C1 segment of cervical spinal cord (tissue), 14 donors: Measurements from ENCODE around the gene ATXN7.
A peak's percentile ranks its signal among the peaks of the same experiment; 100 is the strongest.

Experiments
- DNase-seq, 14 donors: peaks; one replicate each; lab custom pipeline; 2025; lab: John Stamatoyannopoulos, UW

Gene ATXN7, protein sequence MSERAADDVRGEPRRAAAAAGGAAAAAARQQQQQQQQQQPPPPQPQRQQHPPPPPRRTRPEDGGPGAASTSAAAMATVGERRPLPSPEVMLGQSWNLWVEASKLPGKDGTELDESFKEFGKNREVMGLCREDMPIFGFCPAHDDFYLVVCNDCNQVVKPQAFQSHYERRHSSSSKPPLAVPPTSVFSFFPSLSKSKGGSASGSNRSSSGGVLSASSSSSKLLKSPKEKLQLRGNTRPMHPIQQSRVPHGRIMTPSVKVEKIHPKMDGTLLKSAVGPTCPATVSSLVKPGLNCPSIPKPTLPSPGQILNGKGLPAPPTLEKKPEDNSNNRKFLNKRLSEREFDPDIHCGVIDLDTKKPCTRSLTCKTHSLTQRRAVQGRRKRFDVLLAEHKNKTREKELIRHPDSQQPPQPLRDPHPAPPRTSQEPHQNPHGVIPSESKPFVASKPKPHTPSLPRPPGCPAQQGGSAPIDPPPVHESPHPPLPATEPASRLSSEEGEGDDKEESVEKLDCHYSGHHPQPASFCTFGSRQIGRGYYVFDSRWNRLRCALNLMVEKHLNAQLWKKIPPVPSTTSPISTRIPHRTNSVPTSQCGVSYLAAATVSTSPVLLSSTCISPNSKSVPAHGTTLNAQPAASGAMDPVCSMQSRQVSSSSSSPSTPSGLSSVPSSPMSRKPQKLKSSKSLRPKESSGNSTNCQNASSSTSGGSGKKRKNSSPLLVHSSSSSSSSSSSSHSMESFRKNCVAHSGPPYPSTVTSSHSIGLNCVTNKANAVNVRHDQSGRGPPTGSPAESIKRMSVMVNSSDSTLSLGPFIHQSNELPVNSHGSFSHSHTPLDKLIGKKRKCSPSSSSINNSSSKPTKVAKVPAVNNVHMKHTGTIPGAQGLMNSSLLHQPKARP

DNA sequence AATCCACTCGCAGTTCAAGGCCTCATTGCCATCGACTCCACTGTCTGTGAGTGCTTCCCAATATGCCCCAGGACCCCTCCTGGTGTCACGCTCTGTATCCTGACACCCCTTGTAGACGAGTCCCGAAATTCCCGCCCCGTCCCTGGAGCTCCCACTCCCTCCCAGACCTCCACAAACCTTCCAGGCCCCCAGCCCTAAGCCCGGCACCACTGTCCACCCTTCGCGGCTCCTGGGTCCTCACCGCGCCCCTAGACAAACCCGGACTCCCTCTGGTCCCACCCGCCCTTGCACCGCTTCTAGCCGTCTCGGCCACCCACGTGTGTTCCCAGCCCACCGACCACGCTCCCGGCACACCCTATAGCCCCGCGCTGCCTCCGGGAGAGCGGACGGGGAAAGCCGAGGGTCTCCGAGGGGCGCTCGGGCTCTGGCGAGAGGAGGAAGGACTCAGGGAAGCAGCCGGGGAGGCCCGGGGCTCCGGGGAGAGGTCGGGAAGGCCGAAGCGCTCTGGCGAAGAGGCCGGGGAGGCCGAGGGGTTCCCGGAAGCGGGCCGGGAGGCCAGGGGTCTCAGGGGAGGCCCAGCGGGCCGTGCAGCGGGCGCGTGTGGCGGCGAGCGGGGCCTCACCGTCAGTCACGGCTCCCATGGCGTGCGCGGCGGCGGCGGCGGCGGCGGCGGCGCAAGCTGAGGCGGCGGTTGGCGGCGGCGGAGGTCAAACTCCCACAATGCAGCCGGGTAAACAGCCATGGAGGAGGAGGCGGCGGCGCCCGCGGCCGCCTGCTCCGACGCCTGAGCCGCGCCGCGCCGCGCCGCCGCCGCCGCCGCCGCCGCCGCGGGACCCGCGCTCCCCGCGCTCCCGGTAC is at the start of gene ATXN7, which contains the start of gene THOC7:
Gene ATXN7, plus strand, starts transcription at position 718 of the 858 bp plus-strand sequence. CDS start 48,732 bp downstream, outside the sequence.
Gene THOC7, minus strand, starts transcription at position 656 of the 858 bp plus-strand sequence. Its CDS starts 15 bp downstream, at position 641.
- DNase-seq, result peak in 10 of 14 donors; percentile 28 to 73 (median 49)

DNA sequence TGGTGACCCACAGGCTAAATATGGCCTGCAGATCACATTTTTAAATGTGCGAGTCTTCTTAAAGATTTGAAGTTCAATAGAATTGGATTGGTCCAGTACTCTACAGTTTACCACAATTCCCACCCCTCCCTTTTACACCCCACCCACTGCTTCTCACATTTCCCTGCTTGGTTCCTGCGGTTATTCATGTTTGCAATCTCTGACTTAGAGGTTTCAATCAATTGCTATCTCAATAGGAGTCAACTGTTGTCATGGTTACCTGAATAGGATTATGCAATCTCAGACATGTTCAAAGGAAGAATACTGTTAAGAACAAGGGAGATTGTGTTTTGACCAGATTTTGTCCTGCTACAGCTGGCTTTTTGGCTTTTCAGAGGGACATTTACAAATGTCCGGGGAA is 49.4 kb upstream of the ATXN7 start:
- DNase-seq, result no peak

DNA sequence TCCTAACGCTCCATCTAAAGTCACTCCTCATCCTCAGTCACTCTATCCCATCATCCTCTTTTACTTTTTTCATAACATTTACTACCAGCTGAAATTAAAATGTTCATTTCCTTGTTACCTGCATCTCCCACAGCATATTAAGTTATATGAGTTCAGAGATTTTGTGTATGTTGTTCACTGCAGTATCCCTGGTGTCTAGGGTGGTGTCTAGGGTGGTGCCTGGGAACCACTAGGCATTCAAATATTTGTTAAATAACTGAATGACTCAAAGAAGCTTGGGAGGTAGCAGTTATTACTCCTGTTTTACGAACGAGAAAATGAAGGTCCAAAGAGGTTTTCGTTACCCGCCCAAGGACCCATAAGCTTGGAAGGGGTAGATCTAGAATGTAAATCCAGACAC is 46.4 kb upstream of the ATXN7 start:
- DNase-seq, result no peak

DNA sequence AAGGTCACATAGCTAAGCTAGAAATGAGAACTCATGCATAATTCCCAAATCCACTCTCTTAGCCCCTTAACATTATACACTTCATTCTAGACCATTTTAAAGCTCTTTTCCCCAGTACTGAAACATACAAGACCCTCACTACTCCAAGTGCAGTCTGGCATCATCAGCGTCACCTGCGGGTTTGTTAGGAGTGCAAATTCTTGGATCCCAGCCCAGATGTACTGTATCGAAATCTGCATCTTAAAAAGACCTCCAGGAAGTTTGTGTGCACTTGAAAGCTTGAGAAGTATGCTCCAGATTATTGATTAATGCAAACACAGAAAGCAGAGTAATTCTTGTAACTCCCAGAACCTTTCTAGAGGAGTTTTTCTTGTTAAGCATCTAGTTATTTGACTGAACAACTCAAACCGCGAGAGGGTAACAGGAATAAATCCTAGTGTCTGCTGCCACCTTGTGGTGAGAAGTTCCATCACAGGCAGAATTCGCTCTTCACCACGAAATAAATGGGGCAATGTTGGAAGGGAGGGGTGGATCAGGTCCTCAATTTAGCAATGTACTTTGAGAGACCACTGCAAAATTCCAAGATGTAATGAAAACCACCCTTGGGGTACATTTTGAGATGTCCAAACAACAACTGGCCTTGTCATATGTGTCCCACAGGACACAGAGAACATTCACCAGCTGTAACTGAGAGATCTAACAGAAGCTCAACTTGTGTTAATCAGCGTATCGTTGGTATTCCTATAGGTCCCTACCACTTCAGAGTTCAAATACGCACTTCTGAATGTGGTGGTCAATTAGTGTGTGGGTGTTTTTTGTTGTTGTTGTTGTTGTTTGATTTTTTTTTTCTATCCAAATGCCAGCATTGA is 45.2 kb upstream of the ATXN7 start:
- peak in 11 of 14 donors; percentile 1 to 51 (median 16) for DNase-seq

DNA sequence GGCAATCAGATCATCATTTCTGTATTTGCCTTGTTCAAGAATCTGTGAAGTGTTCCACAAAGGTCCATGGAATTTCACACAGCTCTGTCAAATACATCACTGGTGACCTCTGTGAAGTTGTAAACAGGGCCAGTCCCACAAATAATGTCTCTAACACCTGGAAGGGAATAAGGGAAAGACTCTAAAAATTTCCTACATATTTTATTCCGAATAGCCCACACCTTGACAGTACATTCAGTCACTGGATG is 44.6 kb upstream of the ATXN7 start, which contains the start of gene C3orf49:
Gene C3orf49, plus strand, starts transcription at position 149 of the 248 bp plus-strand sequence. CDS start 173 bp downstream, outside the sequence.
- no peak for DNase-seq

DNA sequence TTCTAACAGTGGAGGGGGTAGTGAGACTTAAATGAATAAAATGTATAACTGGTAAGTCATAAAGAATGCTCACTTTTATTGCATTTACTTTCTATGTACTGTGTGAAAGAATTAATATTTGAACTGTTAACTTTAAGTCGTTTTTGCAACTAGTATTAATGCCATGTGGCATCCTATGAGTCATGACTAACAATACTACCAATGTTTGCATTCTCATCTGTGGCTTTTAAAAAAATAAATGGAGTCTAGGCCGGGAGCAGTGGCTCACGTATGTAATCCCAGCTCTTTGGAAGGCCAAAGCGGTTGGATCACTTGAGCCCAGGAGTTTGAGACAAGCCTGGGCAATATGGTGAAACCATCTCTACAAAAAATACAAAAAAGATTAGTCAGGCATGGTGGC is 39.4 kb upstream of the ATXN7 start:
- DNase-seq, result no peak

DNA sequence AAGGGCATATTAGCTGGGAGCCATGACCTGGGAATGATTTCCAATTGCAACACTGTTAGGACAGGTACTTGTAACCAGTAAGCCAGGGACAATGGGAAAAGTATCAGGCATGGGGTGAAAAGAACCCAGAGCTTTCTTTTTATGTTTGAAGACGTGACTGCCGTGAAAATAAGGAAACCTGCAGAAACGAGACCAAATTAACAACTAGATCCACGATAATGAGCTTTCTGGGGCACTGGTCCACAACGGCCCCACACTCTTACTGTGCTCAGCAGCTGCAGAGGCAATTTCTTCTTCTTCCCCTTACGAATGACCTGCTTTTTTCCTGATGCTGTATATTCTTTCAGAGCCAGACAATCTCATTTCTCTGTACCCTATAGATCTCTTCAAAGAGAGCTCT is 33.1 kb upstream of the ATXN7 start:
- DNase-seq, result no peak

DNA sequence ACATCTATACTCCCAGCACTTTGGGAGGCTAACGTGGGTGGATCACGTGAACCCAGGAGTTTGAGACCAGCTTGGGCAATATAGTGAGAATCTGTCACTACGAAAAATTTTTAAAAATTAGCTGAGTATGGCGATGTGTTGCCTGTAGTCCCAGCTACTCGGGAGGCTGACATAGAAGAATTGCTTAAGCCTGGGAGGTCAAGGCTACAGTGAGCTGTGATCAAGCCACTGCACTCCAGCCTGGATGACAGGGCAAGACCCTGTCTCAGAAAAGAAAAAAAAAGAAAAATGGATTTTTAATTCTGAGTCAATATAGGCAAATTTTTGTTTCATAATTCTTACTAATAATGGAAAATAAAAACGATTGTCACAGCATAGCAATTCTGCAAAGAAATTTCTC is 31.3 kb upstream of the ATXN7 start:
- no peak for DNase-seq

DNA sequence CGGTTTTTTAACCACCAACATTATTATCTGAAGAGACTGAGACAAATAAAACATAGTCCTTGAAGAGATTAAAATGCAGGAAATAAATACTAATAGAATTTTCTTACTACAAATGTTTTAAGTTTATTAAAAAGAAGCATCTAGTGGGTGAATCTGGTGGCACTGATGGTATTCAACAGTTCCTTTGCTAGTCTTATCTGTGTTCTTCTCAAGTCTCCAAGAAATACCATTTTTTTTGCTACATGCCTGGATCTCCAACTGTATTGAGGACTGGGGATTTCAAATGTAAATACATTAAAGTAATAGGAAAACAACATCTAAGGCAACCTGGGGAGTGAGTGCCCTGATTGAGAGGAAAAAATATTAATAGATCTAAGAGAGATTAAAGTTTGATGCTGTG is 22.0 kb upstream of the ATXN7 start:
- no peak for DNase-seq

DNA sequence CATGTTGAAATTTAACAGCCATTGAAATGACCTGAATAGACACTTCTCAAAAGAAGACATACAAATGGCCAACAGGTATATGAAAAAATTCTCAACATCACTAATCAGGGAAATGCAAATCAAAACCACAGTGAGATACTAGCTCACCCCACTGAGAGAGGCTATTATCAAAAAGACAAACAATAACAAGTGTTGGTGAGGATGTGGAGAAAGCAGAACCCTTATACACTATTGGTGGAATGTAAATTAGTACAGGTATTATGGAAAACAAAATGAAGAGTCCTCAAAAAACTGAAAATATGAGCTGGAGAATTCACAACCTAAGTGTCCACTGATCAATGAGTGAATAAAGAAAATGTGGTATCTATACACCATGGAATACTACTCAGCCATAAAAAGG is 21.5 kb upstream of the ATXN7 start:
- DNase-seq, result no peak

DNA sequence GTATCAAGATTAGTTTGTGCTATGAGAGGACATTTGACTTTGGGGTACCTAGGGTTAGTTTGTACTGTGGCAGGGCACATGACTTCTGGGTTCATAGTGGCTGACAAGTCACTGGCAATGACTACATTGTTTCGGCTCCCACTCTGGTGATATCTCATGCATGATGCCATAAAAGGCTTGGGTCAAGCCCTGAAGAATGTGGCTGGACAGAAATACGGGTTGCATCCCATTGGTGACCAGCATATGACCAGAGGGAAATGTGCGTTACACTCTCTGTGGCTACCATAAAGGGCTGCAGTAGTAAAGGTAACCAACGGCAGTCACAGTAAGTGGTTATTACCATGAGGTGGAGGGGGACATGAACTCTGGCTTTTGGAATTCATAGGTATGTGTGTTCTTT is 18.5 kb upstream of the ATXN7 start:
- no peak for DNase-seq

DNA sequence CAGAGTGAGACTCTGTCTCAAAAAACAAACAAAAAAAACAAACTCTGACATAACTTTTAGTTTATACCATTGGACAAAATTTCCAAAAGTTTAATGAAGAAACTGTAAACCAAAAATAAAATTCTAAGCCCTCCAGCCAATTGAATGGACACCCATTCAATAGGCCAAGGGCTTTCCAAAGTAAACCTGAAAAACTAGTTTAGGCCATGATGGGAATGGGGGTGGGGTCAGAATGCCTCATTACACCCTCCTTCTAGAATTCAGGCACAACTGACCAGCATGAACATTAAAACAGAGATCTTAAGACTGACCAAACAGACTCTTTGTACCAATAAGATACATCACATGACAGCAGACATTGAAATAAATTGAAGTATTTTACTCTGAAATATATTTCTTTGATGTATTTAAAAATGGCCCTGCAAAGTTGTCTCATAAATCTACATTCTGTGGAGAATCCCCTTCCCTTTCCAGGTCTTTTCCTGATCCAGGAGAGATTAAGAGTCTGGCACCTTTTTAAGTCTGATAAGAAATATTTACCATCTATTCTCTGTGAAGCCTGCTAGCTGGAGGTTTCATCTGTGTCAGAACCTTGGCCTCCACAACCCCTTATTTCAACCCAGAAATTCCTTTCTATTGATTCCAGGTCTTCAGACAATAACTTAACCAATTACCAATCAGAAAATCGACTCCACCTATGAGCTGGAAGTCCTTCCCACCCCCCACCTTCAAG is 15.8 kb upstream of the ATXN7 start:
- DNase-seq, result no peak

DNA sequence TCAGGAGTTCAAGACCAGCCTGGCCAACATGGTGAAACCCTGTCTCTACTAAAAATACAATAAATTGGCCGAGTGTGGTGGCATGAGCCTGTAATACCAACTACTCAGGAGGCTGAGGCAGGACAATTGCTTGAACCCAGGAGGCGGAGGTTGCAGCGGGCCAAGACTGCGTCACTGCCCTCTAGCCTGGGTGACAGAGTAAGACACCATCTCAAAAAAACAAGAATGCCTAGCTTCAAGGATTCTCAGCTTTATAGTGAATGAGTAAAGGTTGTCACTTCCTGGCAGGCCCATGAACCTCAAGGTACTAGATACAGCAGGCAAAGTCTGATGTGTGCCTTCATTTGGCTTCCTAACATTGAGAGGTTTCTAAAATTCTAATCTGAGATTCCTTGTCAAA is 14.5 kb upstream of the ATXN7 start:
- no peak for DNase-seq

DNA sequence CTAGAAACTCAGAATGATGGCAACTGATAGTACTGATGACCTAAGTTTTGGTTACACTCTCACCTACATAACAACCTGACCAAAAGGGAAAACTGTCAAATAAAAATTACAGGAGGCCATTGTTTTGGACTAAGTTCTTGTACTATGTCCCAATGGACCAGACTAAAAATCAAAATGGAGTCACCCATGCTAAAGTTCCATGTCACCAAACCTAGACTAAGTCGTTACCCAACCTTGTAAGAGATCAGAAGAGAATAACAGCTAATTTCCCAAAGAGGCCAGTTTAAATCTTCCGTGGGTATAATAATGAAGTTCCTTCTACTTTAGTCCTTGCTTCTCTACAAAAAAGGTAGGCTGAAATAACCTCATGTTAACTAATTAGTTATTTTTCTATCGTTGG is 12.4 kb upstream of the ATXN7 start:
- DNase-seq, result no peak

DNA sequence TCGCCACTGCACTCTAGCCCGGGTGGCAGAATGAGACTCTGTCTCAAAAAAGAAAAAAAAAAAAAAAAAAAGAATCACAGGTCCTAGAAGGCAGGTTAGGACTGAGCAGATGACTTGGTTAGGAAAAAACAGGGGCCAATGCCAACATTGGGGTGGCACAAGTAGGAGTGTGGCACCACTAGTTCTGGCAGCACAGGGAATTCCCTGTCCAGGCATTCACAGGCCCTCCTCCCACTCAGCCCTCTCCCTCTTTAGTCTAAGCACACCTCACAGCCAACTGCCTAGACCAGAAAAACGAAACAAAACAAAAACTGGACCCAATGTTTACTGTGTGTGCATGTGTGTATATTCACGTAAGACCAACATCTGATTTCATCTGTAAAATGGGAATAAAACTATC is 10.6 kb upstream of the ATXN7 start:
- DNase-seq, result no peak

DNA sequence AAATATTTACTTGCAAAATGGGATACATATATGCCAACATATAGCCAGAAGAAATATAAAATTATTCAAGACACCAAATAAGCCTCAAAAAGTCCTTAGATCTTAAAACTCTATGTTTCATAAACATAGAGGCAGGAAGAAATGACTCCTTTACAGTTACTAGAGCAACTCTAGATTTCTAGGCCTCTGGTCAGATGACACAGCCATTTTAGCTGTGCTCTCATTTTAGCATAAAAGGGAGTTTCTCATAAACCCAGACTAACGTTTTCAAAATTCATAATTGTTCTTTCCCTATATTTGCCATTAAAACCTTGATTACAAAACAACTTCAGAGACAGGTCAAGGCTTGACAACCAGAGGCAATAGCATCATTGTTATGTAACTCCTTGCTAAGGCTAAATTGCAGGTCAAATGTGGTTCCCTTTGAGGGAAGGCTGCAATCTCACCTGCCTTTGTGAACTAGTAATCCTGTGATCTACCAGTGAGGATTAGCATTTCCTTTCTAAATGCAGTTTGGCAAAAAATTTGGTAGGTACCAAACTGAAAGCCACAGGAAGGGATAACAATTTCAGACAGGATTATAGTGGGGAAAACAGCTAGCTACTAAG is 8.2 kb upstream of the ATXN7 start:
- no peak for DNase-seq

DNA sequence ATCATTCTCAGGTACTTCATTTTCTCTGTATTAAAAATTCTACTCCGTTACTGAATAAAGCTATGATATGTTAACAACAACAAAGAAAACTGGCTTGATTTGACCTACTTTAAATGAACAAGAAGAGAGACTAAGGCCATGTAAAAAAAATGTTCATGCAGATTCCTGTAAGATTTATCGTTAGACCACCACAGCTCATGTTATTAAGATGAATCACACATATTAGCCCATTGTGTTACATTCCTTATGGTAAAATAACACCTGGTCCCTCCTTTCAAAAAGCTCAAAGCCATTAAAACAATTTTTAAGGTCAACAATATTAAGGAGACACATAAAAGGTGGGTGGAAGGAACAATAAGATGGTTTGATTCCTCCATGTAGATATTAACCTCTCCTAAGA is 6.4 kb upstream of the ATXN7 start:
- no peak for DNase-seq

DNA sequence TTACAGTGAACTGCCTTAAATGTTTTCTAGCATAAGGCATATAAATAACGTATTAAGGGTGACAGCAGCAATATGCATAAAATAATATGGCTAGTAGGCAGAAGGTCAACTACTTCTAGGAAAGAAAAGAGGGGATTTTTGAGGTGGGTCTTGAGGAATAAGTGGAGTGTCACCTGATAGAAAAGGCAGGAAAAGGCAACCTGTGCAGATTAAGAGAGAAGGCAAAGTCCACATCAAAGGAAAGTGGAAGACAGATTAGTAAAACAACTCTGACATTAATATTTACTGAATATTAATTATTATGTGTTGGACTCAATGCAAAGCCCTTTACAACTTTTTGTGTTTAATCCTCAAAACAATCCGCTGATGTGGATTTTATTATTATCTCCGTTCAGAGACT is 2.9 kb upstream of the ATXN7 start:
- no peak for DNase-seq

DNA sequence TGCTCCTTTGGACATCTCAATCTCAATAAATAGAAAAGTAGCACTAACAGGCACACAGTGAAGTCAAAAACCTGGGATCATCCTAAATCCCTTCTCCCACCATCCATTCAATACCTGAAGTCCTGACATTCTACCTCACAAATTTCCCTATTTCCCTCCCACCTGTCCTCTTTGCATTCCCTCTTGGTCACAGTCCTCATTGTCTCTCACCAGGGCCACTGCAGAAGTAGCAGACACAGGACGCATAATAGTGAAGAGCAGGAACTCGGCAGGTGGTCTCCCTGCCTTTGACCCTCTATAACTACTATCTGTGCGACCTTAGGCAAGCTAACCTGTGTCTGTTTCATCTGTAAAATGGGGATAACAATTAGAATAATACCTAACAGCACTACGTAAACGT is 2.4 kb upstream of the ATXN7 start:
- no peak for DNase-seq

DNA sequence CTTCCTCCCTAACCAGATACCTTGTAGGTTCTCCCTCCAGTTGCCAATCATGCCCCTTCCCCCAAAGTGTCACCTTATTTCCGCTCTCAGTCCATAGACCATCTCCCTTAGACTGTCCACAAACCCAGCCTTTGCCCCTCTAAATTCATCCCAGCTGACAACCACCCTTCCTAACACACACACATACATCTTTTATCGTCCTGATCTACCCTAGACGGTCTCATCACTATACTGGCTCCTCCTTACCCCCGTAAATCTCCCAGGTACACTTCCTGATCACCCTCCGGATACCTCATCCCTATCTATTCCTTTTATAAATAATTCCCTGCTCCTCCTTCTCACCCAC is 890 bp upstream of the ATXN7 start:
- no peak for DNase-seq
